Loucy (cell line): Measurements from ENCODE around the gene ABCC4.

ENCODE experiments used
- CTCF ChIP-seq: fragments of 200-600 bp; sonication (generic); conservative IDR thresholded peaks from 2 replicates; pipeline ENCODE4 v1.5.1; 2014; ENCODE audit warnings: mild to moderate bottlenecking, antibody characterized with exemption, low read length
- EZH2phosphoT487 ChIP-seq: fragments of 200-600 bp; IDR thresholded peaks from 2 replicates; pipeline ENCODE4 v1.6.1; 2018; ENCODE audit warnings: antibody characterized with exemption, mild to moderate bottlenecking, moderate library complexity, borderline replicate concordance

- no peak for TF ChIP-seq CTCF
- no peak for TF ChIP-seq EZH2phosphoT487
Observed at GRCh38 chr13:95247852-95248251, 53.4 kb downstream of the ABCC4 start.
